ENCODE results near the gene ELK4.

The ELK4 gene

DNA sequence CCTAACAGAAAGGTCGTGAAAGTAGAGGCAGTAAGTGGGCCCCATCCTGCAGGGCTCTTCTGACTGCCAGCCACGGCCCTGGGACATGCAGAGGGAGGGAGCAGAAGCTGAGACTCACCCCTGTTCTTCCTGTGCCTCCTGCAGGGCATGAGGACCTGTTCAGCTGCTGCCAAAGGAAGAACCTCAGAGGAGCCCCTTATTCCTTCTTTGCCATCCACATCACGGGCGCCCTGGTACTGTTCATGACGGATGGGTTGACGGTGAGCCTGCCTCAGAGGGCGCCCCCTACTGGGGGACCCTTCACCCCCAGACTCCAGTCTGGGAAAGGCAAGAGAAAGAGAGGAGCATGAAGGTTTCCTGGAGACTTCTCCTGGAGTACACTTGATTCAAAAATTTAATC, 47.1 kb downstream of the ELK4 start:
- no peaks in the 10 kb centered on the region for H3K36me3 ChIP-seq (ENCODE audit: control insufficient read depth, insufficient read depth, low read length, severe bottlenecking)
- no peak overlapping the region for H3K9ac ChIP-seq (ENCODE audit: low read length)
- H3K9me3 ChIP-seq (ENCODE audit: control insufficient read depth, low read length), result no peaks in the 10 kb centered on the region
- H3K4me3 ChIP-seq (ENCODE audit: low read length), result no peak overlapping the region
- DNase-seq (ENCODE audit: low read depth), result no peak
- peaks cover 2% of the 10 kb centered on the region for H3K4me1 ChIP-seq (ENCODE audit: control insufficient read depth, insufficient read depth, low read length)
- H3K27me3 ChIP-seq (replicated peaks; ENCODE audit: control insufficient read depth, insufficient read depth, low read length), result peaks cover 45% of the 10 kb centered on the region

DNA sequence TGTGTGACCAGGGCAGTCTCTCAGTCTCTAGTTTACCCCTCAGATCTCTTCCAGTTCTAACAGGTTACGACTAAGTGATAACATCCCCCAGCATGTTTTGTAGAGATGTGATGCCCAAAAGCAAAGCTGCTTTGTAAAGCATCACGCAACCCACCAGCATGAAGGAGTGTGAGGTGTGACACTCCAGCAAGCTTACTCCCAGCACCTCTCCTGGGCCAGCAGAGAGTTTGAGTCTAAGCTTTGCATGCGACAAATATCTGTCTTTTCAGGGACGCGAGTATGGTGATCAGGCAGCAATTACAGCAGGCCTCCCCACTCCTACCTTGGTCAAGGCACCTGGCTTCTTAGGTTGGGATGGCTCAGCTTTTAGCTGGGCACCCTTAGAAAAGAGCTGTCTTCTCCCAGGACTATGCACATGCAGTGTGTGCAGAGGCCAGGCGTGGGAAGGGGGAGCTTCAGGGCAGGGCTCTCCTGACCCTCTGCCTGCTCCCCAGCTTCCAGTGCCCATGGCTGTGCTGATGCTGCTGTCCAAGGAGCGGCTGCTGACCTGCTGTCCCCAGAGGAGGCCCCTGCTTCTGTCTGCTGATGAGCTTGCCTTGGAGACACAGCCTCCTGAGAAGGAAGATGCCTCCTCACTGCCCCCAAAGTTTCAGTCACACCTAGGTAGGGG, 48.2 kb downstream of the ELK4 start:
- no peak overlapping the region for H3K4me3 ChIP-seq (ENCODE audit: low read length)
- peaks cover 55% of the 10 kb centered on the region for H3K27me3 ChIP-seq (replicated peaks; ENCODE audit: control insufficient read depth, insufficient read depth, low read length)
- no peaks in the 10 kb centered on the region for H3K36me3 ChIP-seq (ENCODE audit: control insufficient read depth, insufficient read depth, low read length, severe bottlenecking)
- peaks cover 2% of the 10 kb centered on the region for H3K4me1 ChIP-seq (ENCODE audit: control insufficient read depth, insufficient read depth, low read length)
- no peaks in the 10 kb centered on the region for H3K9me3 ChIP-seq (ENCODE audit: control insufficient read depth, low read length)
- no peak overlapping the region for H3K9ac ChIP-seq (ENCODE audit: low read length)
- DNase-seq (ENCODE audit: low read depth), result no peak

DNA sequence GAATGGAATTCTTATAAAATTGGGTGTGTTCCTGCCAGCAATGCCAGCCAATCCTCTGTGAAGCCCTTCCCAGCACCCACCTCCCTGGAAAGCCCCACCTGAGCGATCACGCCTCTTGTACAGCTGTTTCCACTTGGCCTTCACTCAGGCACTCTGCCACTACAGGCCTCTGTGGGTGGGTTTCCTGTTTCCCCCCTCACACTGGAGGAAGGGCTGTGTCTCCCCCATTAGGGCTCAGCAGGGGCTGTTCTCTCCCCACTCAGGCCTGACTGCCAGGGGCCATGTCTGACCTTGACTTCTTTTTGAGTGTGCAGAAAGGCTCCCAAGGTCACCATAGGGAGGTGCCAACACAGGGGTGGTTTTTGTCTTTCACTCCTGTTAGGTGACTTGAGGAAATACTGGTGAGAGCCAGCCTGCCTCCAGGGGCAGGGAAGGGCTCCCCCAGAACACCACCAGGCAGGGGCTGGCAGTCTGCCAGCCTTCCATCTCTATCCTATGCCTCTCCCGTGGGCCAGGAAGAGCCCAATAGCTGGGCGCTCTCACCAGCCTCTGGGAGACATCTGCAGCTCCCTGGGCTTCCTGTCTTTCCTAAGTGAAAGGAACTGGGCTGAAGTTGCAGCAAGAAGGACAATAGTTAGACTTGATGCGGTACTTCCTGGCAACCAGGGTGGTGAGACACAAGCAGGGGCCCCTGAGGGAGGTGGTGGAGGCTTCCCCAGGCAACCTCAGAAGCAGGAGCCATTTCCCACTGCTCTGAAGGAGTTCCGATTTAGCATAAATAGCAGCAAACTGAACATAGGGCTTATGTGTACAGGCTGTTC, 49.1 kb downstream of the ELK4 start:
- DNase-seq (ENCODE audit: low read depth), result no peak
- Histone ChIP-seq H3K4me3 (ENCODE audit: low read length) (no peak overlapping the region), H3K9ac (ENCODE audit: low read length) (no peak overlapping the region), H3K36me3 (ENCODE audit: control insufficient read depth, insufficient read depth, low read length, severe bottlenecking) (no peaks in the 10 kb centered on the region), H3K9me3 (ENCODE audit: control insufficient read depth, low read length) (no peaks in the 10 kb centered on the region), H3K27me3 (replicated peaks; ENCODE audit: control insufficient read depth, insufficient read depth, low read length) (peaks cover 64% of the 10 kb centered on the region), H3K4me1 (ENCODE audit: control insufficient read depth, insufficient read depth, low read length) (no peaks in the 10 kb centered on the region)

DNA sequence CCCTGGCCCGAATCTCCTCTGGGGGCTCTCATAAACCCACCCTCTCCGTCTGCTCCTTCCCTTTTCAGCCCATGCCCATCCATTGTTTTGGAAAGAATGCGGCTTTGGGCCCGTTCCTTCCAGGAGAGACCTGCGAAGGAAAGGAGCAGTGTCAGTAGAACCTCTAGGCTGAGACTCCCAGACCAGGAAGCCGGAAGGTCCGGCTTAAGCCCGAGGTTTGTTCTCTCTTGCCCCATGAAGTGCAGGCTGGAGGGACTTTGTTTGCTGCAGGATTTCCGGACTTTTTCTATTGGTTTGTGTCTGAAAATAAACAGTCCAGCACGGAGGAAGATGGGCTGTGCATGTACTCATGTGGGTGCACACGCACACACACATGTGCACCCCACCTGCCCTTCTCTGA, 49.8 kb downstream of the ELK4 start:
- Histone ChIP-seq H3K27me3 (replicated peaks; ENCODE audit: control insufficient read depth, insufficient read depth, low read length) (peaks cover 70% of the 10 kb centered on the region), H3K4me1 (ENCODE audit: control insufficient read depth, insufficient read depth, low read length) (no peaks in the 10 kb centered on the region), H3K4me3 (ENCODE audit: low read length) (no peak overlapping the region), H3K9ac (ENCODE audit: low read length) (no peak overlapping the region), H3K9me3 (ENCODE audit: control insufficient read depth, low read length) (no peaks in the 10 kb centered on the region), H3K36me3 (ENCODE audit: control insufficient read depth, insufficient read depth, low read length, severe bottlenecking) (no peaks in the 10 kb centered on the region)
- DNase-seq (ENCODE audit: low read depth), result no peak

DNA sequence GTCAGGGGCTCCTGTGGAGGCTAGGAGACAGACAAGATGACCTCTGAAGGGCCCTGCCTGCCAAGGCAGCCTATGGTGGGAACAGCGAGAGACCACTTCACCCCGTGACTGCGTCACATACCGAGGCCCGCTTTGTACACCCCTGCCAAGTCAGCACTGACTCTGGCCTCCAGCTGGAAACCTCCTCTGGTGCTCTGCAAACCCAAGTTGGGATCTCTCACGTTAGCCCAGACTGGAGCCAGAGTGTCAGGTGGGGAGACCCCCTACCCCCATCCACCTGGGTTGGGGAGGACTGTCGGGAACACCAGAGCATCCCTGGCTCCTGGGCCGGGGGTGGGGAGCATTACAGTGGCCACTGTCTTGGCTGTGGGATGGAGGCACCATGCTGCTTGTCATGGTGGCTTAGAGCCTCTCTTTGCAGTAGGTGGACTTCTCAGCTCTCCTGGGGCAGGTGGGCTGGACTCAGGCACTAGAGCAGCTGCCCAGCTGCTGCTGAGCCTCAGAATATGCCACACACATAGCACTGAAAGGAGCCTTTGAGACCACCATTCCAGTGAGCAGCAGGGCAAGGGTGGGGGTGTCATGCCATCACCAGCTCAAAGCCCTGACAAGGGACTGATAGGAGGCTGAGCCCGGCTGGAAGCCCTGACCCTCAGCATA, 50.4 kb downstream of the ELK4 start:
- H3K9me3 ChIP-seq (ENCODE audit: control insufficient read depth, low read length), result no peaks in the 10 kb centered on the region
- H3K9ac ChIP-seq (ENCODE audit: low read length), result no peak overlapping the region
- peaks cover 76% of the 10 kb centered on the region for H3K27me3 ChIP-seq (replicated peaks; ENCODE audit: control insufficient read depth, insufficient read depth, low read length)
- no peak for DNase-seq (ENCODE audit: low read depth)
- H3K36me3 ChIP-seq (ENCODE audit: control insufficient read depth, insufficient read depth, low read length, severe bottlenecking), result no peaks in the 10 kb centered on the region
- no peaks in the 10 kb centered on the region for H3K4me1 ChIP-seq (ENCODE audit: control insufficient read depth, insufficient read depth, low read length)
- H3K4me3 ChIP-seq (ENCODE audit: low read length), result no peak overlapping the region

DNA sequence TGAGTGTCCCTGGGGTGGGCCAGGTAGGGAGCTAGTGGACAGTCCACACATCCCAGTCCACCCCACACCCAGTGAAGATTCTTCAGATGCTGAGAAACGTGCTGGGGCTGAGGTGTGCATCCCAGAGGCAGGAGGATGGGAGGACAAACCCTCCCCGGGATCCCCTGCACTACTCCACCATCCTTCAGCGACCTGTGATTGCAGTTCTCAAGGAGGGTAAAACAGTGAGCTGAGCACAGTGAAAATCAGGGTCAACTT, 51.0 kb downstream of the ELK4 start:
- no peak for DNase-seq (ENCODE audit: low read depth)
- H3K9ac ChIP-seq (ENCODE audit: low read length), result no peak overlapping the region
- H3K4me3 ChIP-seq (ENCODE audit: low read length), result no peak overlapping the region
- no peaks in the 10 kb centered on the region for H3K4me1 ChIP-seq (ENCODE audit: control insufficient read depth, insufficient read depth, low read length)
- peaks cover 78% of the 10 kb centered on the region for H3K27me3 ChIP-seq (replicated peaks; ENCODE audit: control insufficient read depth, insufficient read depth, low read length)
- no peaks in the 10 kb centered on the region for H3K36me3 ChIP-seq (ENCODE audit: control insufficient read depth, insufficient read depth, low read length, severe bottlenecking)
- no peaks in the 10 kb centered on the region for H3K9me3 ChIP-seq (ENCODE audit: control insufficient read depth, low read length)

DNA sequence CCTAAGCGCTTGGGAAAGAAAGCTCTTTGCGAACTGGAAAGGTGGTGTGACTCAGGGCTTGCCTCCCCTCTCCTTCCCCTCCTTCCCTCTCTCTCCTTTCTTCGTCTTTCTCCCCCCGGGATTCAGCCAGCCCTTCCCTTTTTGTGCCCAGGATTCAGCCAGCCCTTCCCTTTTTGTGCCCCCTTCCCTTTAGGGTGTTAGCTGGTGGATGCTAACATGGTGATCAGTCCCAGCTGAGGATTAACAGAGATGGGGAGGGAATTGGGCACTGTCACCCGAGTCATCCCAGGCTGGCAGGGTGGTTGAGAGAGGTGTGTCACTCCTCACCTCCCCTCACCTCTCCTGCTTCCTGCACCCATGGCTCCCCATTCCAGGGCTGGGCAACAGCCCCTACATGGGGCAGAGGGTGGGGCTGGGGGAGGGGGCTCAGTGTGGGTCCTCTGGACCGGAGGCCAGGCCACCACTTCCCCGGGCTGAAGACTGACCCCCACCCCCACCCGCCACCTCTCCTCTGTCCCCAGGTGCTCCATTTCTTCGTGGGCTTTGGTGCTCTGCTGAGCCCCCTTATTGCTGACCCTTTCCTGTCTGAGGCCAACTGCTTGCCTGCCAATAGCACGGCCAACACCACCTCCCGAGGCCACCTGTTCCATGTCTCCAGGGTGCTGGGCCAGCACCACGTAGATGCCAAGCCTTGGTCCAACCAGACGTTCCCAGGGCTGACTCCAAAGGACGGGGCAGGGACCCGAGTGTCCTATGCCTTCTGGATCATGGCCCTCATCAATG, 51.5 kb downstream of the ELK4 start:
- peaks cover 82% of the 10 kb centered on the region for H3K27me3 ChIP-seq (replicated peaks; ENCODE audit: control insufficient read depth, insufficient read depth, low read length)

DNA sequence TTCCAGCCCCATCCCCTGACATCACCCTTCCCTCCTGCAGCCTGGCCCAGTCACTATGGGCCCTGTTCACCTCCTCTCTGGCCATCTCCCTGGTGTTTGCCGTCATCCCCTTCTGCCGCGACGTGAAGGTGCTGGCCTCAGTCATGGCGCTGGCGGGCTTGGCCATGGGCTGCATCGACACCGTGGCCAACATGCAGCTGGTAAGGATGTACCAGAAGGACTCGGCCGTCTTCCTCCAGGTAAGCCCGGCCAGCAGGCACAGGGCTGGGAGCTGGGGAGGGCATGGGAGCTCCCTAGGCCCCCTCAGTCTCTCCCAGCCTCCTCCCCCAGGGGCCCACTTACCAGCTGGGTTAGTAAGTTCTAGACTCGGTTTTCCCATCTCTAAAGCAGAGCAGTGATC, 52.1 kb downstream of the ELK4 start:
- Histone ChIP-seq H3K27me3 (replicated peaks; ENCODE audit: control insufficient read depth, insufficient read depth, low read length) (peaks cover 88% of the 10 kb centered on the region), H3K4me3 (ENCODE audit: low read length) (no peak overlapping the region), H3K9me3 (ENCODE audit: control insufficient read depth, low read length) (no peaks in the 10 kb centered on the region), H3K36me3 (ENCODE audit: control insufficient read depth, insufficient read depth, low read length, severe bottlenecking) (no peaks in the 10 kb centered on the region), H3K9ac (ENCODE audit: low read length) (no peak overlapping the region), H3K4me1 (ENCODE audit: control insufficient read depth, insufficient read depth, low read length) (no peaks in the 10 kb centered on the region)
- DNase-seq (ENCODE audit: low read depth), result no peak

More for the DNA sequence above, 51.5 kb downstream of the ELK4 start:
- H3K9me3 ChIP-seq (ENCODE audit: control insufficient read depth, low read length), result no peaks in the 10 kb centered on the region
- H3K4me3 ChIP-seq (ENCODE audit: low read length), result no peak overlapping the region
- no peaks in the 10 kb centered on the region for H3K4me1 ChIP-seq (ENCODE audit: control insufficient read depth, insufficient read depth, low read length)
- H3K36me3 ChIP-seq (ENCODE audit: control insufficient read depth, insufficient read depth, low read length, severe bottlenecking), result no peaks in the 10 kb centered on the region
- no peak overlapping the region for H3K9ac ChIP-seq (ENCODE audit: low read length)
- no peak for DNase-seq (ENCODE audit: low read depth)

DNA sequence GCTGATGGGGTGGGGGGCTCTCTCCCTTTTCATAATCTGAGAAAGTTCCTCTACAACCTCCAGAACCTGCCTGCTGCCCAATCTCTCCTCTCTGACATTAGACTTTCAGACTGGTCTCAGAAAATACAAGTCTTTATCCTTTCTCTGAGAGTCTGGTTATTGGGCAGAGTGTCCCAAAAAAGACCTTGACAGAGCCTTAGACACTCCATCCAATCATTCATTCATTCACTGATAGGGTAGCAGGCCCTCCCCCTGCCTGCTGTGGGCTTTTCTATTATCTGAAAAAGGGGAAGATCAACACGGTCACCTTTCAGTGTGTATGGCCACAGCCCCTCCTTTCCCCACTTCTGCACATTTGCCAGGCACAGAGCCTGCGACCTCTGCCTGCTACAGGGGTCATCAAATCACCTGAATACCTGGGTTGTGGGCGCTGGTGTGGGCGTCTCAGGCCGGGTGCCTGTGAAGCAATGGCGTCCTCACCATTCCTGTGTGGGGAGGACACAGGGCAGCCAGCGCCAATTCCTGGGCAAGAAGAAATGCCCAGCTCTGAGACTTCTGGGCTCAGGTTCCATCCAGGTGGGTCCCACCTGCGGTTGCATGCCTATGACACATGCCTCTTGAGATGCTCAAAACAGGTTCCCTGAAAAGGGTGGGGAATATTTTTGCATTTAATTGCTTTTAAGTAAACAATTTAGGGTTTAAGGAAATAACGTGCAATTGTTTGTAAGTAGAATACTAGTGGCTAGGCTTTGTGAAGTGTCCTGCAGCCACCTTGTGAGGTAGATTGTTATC, 52.8 kb downstream of the ELK4 start:
- Histone ChIP-seq H3K4me1 (ENCODE audit: control insufficient read depth, insufficient read depth, low read length) (no peaks in the 10 kb centered on the region), H3K27me3 (replicated peaks; ENCODE audit: control insufficient read depth, insufficient read depth, low read length) (peaks cover 95% of the 10 kb centered on the region)
- DNase-seq (ENCODE audit: low read depth), result no peak

DNA sequence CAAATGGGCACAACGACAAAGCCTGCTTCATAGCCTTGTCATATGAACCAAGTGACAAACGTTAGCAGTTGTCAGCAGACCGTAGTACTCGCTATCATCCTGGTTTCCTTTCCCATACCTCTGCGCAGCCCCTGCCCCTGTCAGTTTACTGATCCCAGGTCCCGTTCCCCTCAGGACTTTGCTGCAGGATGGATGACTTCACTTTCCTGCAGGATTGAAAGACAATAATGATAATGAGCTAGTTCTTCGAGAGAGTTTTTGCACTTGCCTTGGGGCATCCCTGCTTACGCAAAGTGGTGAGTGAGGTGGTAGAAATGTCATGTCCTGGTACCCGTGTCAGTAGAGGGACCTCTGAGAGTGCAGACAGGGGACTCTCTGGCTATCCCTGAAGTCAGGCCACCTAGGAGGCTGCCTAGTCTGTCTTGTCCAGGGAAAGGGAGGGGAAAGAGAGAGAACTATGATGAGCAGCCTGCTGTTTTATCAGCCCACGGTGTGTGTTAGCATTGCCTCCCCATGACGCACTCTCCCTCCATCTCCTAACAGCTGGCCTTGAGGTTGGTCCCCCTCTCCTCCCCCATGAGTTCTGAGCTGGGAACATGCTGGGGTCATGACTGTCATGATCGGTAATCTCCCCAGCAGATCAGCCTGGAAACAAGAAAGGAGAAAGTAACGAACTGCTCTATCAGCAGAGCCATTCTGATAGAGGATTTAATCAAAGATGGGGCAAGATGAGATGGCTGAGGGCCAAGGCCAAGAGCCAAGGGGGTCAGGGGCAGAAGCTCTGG, 53.7 kb downstream of the ELK4 start:
- Histone ChIP-seq H3K27me3 (replicated peaks; ENCODE audit: control insufficient read depth, insufficient read depth, low read length) (peaks cover 87% of the 10 kb centered on the region), H3K4me3 (ENCODE audit: low read length) (no peak overlapping the region)
- DNase-seq (ENCODE audit: low read depth), result no peak

More for the DNA sequence above, 52.8 kb downstream of the ELK4 start:
- Histone ChIP-seq H3K4me3 (ENCODE audit: low read length) (no peak overlapping the region), H3K36me3 (ENCODE audit: control insufficient read depth, insufficient read depth, low read length, severe bottlenecking) (no peaks in the 10 kb centered on the region), H3K9ac (ENCODE audit: low read length) (no peak overlapping the region), H3K9me3 (ENCODE audit: control insufficient read depth, low read length) (no peaks in the 10 kb centered on the region)

More for the DNA sequence above, 53.7 kb downstream of the ELK4 start:
- Histone ChIP-seq H3K9ac (ENCODE audit: low read length) (no peak overlapping the region), H3K4me1 (ENCODE audit: control insufficient read depth, insufficient read depth, low read length) (no peaks in the 10 kb centered on the region), H3K9me3 (ENCODE audit: control insufficient read depth, low read length) (no peaks in the 10 kb centered on the region), H3K36me3 (ENCODE audit: control insufficient read depth, insufficient read depth, low read length, severe bottlenecking) (no peaks in the 10 kb centered on the region)

Data from adipocyte (in vitro differentiated cells).